Left lung (tissue), 10 donors: ENCODE data around the gene CLDN22. TPM values are rescaled to one million over a fixed set of nuclear protein-coding genes. Genes with fewer than 3 reads are reported as not detected.

Source experiments
- ATAC-seq: fragments of 200-7000 bp; cut with Tn5 transposase; one replicate; pipeline ENCODE4 v1.9.1; 2020; ENCODE audit warnings: moderate library complexity
- DNase-seq, 4 donors: peaks; one replicate each; pipeline ENCODE4 v3.0.0-alpha.2; 2013 to 2020
- H3K27ac ChIP-seq, 2 donors: fragments of 200-600 bp; sonication (generic) in 1 of 2; one replicate each; pipeline versions ENCODE4 v1.5.0 to v1.8.0; 2020 to 2021
- H3K27me3 ChIP-seq, 2 donors: fragments of 200-600 bp; sonication (generic) in 1 of 2; one replicate each; pipeline versions ENCODE4 v1.5.0 to v1.8.0; 2020 to 2021
- H3K36me3 ChIP-seq, 2 donors: fragments of 200-600 bp; sonication (generic) in 1 of 2; one replicate each; pipeline versions ENCODE4 v1.5.0 to v1.8.0; 2020 to 2021
- H3K4me1 ChIP-seq, 2 donors: fragments of 200-600 bp; one replicate each; pipeline ENCODE4 v1.8.0; 2021
- H3K4me3 ChIP-seq, 2 donors: fragments of 200-600 bp; sonication (generic) in 1 of 2; one replicate each; pipeline versions ENCODE4 v1.5.0 to v1.8.0; 2020 to 2021; ENCODE audit warnings: mild to moderate bottlenecking in 1 of 2
- H3K9me3 ChIP-seq, 2 donors: fragments of 200-600 bp; sonication (generic) in 1 of 2; one replicate each; pipeline versions ENCODE4 v1.5.0 to v1.8.0; 2020 to 2021
- CTCF ChIP-seq, 2 donors: fragments of 200-600 bp; sonication (generic) in 1 of 2; IDR thresholded peaks; one replicate each; pipeline versions ENCODE4 v1.5.0 to v1.8.0; 2021; ENCODE audit warnings: antibody characterized with exemption in 2 of 2
- intact Hi-C, 2 donors: fragments of 100-400 bp; cut with DNase I; formaldehyde crosslinking; loops; one replicate each; pipeline versions ENCODE4 v1.11.2 to v1.14.2; 2022
- polyA plus RNA-seq, 6 donors: library from polyadenylated mRNA; unstranded; fragments of 120-200 nt; gene quantifications; one replicate each; pipeline ENCODE4 v1.2.1, GENCODE V29; 2013; ENCODE audit not compliant: insufficient read length in 6 of 6
- total RNA-seq, 2 donors: library from RNA; stranded (reverse); fragmentation: NEBNext Ultra II Directional; extraction: Animal tissue kit (Norgen Biotek cat#: 25700); gene quantifications; one replicate each; pipeline ENCODE4 v1.2.1, GENCODE V29; 2021
- donor health status: DM: no; HTN: yes; CAD: no.
- donor health status: DM: no; HTN: no; CAD: no.

CLDN22 gene
- total and polyA plus RNA-seq, 8 donors: 0.45 to 0.74 (median 0.60) TPM; not detected in 3

DNA sequence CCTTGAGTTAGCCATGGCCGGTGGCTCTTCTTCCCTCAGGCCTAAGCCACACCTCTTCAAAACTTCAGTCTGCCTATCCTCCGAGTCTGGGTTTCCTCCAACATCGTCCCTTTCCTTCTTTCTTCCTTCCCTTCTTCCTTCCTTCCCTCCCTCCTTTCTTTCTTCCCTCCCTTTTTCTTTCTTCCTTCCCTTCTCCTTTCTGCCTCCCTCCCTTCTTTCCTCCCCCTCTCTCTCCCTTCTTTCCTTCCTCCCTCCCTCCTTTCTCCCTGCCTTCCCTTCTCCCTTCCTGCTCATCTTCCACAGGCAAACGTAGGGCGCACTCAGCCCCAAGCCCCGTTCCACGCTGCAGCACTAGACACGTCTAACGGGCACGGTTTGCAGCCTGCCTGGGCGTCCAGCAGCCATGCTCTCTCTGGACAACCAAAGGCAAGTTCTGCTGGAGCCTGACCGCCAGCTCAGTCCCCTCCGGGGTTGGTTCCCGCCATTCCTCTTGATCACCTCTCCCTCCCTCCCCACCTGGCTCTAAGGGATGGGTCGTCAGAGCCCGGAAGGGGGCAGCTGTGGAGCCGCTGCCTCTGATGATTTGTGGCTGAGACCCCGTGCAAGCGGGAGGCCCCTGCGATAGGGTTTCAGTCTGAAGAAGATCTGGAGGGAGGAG is 36.2 kb upstream of the CLDN22 start:
- H3K4me1 ChIP-seq: no peaks in the 10 kb centered on the region
- H3K27ac ChIP-seq: no peak overlapping the region
- intact Hi-C loops: no loop called here
- TF ChIP-seq CTCF (IDR thresholded peaks at IDR 0.05): no peak
- H3K9me3 ChIP-seq: no peaks in the 10 kb centered on the region
- ATAC-seq (no peak), DNase-seq (no peak)
- no peaks in the 10 kb centered on the region for H3K27me3 ChIP-seq
- no peaks in the 10 kb centered on the region for H3K36me3 ChIP-seq
- H3K4me3 ChIP-seq: no peak overlapping the region

- Histone ChIP-seq H3K9me3 (no peaks in the 10 kb centered on the region), H3K27me3 (no peaks in the 10 kb centered on the region), H3K4me1 (no peaks in the 10 kb centered on the region), H3K4me3 (no peak overlapping the region), H3K27ac (no peak overlapping the region), H3K36me3 (no peaks in the 10 kb centered on the region)
- intact Hi-C loops: no loop called here
- TF ChIP-seq CTCF (IDR thresholded peaks at IDR 0.05): no peak
- DNase-seq: no peak
- ATAC-seq: no peak
Measured at GRCh38 chr4:183355405-183355804, 35.3 kb upstream of the CLDN22 start.

- ATAC-seq (peak; percentile 30), DNase-seq (peak in 1 of 4 donors; percentile 27)
- Histone ChIP-seq H3K4me3 (no peak overlapping the region), H3K27me3 (no peaks in the 10 kb centered on the region), H3K27ac (no peak overlapping the region), H3K9me3 (no peaks in the 10 kb centered on the region), H3K4me1 (peaks cover 0 to 4% of the 10 kb centered on the region in 2 donors), H3K36me3 (no peaks in the 10 kb centered on the region)
- intact Hi-C loops: no loop called here
- TF ChIP-seq CTCF (IDR thresholded peaks at IDR 0.05): no peak
Measured at GRCh38 chr4:183354219-183354618, 34.1 kb upstream of the CLDN22 start.

- ATAC-seq: no peak
- no peak for DNase-seq
- no peaks in the 10 kb centered on the region for H3K9me3 ChIP-seq
- TF ChIP-seq CTCF (IDR thresholded peaks at IDR 0.05): no peak
- no peak overlapping the region for H3K4me3 ChIP-seq
- no peaks in the 10 kb centered on the region for H3K27me3 ChIP-seq
- intact Hi-C loops: no loop called here
- no peaks in the 10 kb centered on the region for H3K36me3 ChIP-seq
- H3K4me1 ChIP-seq: peaks cover 0 to 7% of the 10 kb centered on the region in 2 donors
- H3K27ac ChIP-seq: no peak overlapping the region
Measured at GRCh38 chr4:183353557-183353956, 33.5 kb upstream of the CLDN22 start.

- intact Hi-C loops: no loop called here
- no peak overlapping the region for H3K27ac ChIP-seq
- no peaks in the 10 kb centered on the region for H3K36me3 ChIP-seq
- no peak for ATAC-seq
- no peak for DNase-seq
- TF ChIP-seq CTCF (IDR thresholded peaks at IDR 0.05): no peak
- H3K4me3 ChIP-seq: no peak overlapping the region
- no peaks in the 10 kb centered on the region for H3K27me3 ChIP-seq
- peaks cover 0 to 16% of the 10 kb centered on the region in 2 donors for H3K4me1 ChIP-seq
- no peaks in the 10 kb centered on the region for H3K9me3 ChIP-seq
Measured at GRCh38 chr4:183352546-183352945, 32.5 kb upstream of the CLDN22 start.
